ENCODE data around the gene OSBPL5.

GRCh38 chr11:3173795-3174194, 8.7 kb upstream of the OSBPL5 start:
- TF ChIP-seq POLR2AphosphoS5 (IDR thresholded peaks at IDR 0.05) (no peak), EP300 (IDR thresholded peaks at IDR 0.05; ENCODE audit: low read depth) (no peak)
- TF ChIP-seq, protein P1, sequence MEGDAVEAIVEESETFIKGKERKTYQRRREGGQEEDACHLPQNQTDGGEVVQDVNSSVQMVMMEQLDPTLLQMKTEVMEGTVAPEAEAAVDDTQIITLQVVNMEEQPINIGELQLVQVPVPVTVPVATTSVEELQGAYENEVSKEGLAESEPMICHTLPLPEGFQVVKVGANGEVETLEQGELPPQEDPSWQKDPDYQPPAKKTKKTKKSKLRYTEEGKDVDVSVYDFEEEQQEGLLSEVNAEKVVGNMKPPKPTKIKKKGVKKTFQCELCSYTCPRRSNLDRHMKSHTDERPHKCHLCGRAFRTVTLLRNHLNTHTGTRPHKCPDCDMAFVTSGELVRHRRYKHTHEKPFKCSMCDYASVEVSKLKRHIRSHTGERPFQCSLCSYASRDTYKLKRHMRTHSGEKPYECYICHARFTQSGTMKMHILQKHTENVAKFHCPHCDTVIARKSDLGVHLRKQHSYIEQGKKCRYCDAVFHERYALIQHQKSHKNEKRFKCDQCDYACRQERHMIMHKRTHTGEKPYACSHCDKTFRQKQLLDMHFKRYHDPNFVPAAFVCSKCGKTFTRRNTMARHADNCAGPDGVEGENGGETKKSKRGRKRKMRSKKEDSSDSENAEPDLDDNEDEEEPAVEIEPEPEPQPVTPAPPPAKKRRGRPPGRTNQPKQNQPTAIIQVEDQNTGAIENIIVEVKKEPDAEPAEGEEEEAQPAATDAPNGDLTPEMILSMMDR (IDR thresholded peaks at IDR 0.05) = no peak
